Stomach smooth muscle (tissue), 2 donors: ENCODE results near the gene RFX1.
A peak's percentile ranks its signal among the peaks of the same experiment; 100 is the strongest.

Experiments used
- H3K27ac ChIP-seq: one replicate; pipeline ENCODE4 v1.7.0; 2013; ENCODE audit warnings: mild to moderate bottlenecking, low read length, inconsistent platforms
- H3K27me3 ChIP-seq, 2 donors: one replicate each; pipeline ENCODE4 v1.7.0; 2013; ENCODE audit warnings: low read length in 2 of 2; ENCODE audit not compliant: insufficient read depth in 2 of 2, control insufficient read depth in 1 of 2
- H3K36me3 ChIP-seq, 2 donors: one replicate each; pipeline ENCODE4 v1.7.0; 2013; ENCODE audit warnings: low read length in 2 of 2; ENCODE audit not compliant: control insufficient read depth in 2 of 2, insufficient read depth in 2 of 2
- H3K4me1 ChIP-seq: one replicate; pipeline ENCODE4 v1.7.0; 2013; ENCODE audit warnings: low read length; ENCODE audit not compliant: control insufficient read depth, insufficient read depth
- H3K4me3 ChIP-seq, 2 donors: one replicate each; pipeline ENCODE4 v1.7.0; 2013; ENCODE audit warnings: low read length in 2 of 2
- H3K9ac ChIP-seq, 2 donors: one replicate each; pipeline ENCODE4 v1.7.0; 2013; ENCODE audit warnings: low read length in 2 of 2, mild to moderate bottlenecking in 1 of 2
- H3K9me3 ChIP-seq, 2 donors: one replicate each; pipeline ENCODE4 v1.7.0; 2013; ENCODE audit warnings: low read length in 2 of 2; ENCODE audit not compliant: control insufficient read depth in 2 of 2
- donor health status: healthy.
- donor health status: Pancreatic carcinoma.

Gene RFX1

DNA sequence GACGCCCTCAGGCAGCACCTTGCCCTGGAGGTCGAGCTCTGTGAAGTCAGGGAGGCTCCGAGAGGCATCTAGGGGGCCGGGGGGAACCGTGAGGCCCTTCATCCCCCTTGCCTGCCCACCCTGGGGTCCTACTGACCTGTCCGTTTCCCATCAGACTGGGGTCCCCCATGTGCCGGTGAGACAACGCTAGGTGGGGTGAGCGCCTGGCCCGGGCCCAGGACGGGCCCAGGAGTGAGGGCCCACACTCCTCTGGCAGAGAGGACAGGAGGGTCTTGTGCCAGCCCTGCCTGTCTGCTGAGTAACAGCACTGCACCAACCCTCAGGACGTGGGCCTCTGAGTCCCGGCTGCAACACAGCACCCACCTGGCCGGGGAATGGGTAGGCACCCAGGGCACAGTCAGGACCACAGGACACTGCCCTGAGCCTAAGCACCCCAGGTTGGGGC, 39.4 kb downstream of the RFX1 start:
- Histone ChIP-seq H3K9me3 (no peaks in the 10 kb centered on the region), H3K27me3 (no peaks in the 10 kb centered on the region), H3K27ac (no peak overlapping the region), H3K4me3 (no peak overlapping the region), H3K9ac (no peak overlapping the region), H3K36me3 (peaks cover 16 to 17% of the 10 kb centered on the region in 2 donors), H3K4me1 (peaks cover 2% of the 10 kb centered on the region)

DNA sequence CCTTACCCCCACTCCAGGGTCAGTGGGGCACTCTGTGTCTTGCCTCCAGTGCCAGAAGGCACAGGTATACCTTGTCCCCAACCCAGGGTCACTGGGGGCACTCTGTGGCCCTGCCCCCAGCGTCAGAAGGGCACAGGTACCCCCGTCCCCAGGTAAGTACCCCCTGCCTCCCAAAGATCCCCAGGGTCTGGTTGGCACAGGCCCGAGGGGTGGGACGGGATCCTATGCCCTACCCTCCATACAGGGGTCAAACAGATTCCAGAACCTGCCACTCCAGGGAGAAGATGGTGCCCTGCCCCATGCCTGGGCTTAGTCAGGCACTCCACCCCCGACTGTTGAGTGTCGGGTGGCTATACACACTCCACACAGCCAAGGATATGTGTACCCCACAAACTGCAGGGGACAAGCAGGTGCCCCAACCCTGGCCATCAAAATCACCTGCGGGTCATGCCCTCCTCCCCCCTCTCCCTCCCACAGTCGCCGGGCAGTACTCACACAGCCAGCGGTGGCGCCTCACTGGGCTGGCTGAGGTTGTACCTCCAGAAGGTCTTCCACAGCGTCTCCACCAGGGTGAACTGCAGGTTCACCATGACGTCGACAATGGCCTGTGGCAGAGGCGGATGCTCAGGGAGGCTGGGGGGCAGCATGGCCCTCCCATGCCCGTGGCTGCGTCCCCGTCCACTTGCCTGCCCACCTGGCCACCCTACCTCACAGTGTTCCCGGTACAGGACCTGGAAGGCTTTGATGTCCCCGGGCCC, 40.0 kb downstream of the RFX1 start:
- H3K9ac ChIP-seq, result no peak overlapping the region
- no peaks in the 10 kb centered on the region for H3K27me3 ChIP-seq
- peaks cover 2% of the 10 kb centered on the region for H3K4me1 ChIP-seq
- no peaks in the 10 kb centered on the region for H3K9me3 ChIP-seq
- peaks cover 16 to 17% of the 10 kb centered on the region in 2 donors for H3K36me3 ChIP-seq
- no peak overlapping the region for H3K27ac ChIP-seq
- H3K4me3 ChIP-seq, result no peak overlapping the region

DNA sequence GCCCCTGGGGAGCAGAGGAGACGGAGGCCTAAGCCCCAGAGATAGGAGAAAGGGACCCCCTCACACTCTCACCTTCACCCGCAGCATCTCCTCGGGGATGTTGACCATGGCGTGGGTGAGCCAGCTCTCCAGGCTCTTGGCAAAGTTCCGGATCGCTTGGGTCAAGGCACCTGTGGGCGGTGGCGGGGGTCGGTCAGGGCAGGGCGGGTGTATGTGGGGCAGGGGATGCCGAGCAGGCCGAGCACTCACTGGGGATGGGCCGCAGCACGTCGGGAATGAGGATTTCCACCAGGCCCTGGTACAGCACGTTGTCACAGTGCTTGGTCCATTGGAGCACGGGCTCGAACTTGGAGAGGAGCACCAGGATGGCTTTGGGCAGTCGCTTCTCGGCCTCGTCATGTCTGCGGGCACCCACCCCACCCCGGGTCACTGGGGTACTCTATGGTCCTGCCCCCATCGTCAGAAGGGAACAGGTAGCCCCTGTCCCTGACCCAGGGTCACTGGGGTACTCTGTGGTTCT, 40.7 kb downstream of the RFX1 start:
- no peak overlapping the region for H3K9ac ChIP-seq
- no peaks in the 10 kb centered on the region for H3K27me3 ChIP-seq
- peaks cover 16 to 20% of the 10 kb centered on the region in 2 donors for H3K36me3 ChIP-seq
- H3K9me3 ChIP-seq, result no peaks in the 10 kb centered on the region
- H3K27ac ChIP-seq, result no peak overlapping the region
- no peak overlapping the region for H3K4me3 ChIP-seq
- peaks cover 2% of the 10 kb centered on the region for H3K4me1 ChIP-seq

DNA sequence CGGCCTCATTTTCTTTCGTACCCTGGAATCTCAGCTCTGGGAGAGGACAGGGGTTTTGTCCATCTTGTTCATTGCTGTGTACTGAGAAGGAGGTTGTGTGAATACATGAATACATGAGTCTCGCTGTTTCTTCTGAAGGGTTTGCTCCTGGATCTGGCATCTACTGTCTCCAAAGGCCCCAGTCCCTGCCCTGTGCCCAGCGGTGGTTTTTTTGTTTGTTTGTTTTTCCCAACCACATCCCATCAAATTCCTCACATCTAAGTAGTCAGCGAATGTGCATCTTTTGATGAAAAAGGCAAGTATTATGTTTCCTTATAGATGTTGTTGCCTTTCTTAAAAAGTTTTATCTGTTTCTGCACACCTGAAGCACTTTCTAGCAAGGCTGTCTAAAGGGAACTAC, 41.3 kb downstream of the RFX1 start:
- Histone ChIP-seq H3K36me3 (peaks cover 16 to 23% of the 10 kb centered on the region in 2 donors), H3K9me3 (no peaks in the 10 kb centered on the region), H3K4me1 (peaks cover 2% of the 10 kb centered on the region), H3K27me3 (no peaks in the 10 kb centered on the region), H3K9ac (no peak overlapping the region), H3K27ac (no peak overlapping the region), H3K4me3 (no peak overlapping the region)

DNA sequence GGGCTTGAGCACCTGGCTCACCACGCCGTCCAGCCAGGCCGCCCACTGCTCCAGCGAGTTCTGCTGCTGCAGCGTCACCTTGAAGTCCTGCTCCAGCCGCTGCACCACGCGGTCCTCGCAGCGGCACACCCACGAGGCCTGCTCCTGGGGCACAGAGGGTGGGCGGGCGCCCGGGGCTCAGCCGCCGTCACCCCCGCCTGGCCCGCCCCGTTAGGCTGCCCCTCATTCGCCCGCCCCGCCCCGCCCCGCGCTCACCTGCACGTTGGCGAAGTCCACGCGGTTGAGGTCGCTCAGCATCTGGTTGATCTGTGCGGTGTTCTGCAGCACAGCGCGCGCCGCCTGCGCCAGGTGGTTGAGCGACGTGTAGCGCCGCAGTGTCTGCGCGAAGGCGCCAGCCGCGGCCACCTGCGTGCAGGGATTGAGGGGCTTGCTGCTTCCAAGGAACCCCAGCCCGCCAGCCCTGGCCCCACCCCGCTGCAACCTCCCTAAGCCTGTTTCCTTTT, 42.5 kb downstream of the RFX1 start:
- H3K9me3 ChIP-seq, result no peaks in the 10 kb centered on the region
- H3K27ac ChIP-seq, result no peak overlapping the region
- H3K27me3 ChIP-seq, result no peaks in the 10 kb centered on the region
- no peak overlapping the region for H3K4me3 ChIP-seq
- H3K36me3 ChIP-seq, result peaks cover 16% of the 10 kb centered on the region in 2 donors
- H3K9ac ChIP-seq, result no peak overlapping the region
- peaks cover 2% of the 10 kb centered on the region for H3K4me1 ChIP-seq

DNA sequence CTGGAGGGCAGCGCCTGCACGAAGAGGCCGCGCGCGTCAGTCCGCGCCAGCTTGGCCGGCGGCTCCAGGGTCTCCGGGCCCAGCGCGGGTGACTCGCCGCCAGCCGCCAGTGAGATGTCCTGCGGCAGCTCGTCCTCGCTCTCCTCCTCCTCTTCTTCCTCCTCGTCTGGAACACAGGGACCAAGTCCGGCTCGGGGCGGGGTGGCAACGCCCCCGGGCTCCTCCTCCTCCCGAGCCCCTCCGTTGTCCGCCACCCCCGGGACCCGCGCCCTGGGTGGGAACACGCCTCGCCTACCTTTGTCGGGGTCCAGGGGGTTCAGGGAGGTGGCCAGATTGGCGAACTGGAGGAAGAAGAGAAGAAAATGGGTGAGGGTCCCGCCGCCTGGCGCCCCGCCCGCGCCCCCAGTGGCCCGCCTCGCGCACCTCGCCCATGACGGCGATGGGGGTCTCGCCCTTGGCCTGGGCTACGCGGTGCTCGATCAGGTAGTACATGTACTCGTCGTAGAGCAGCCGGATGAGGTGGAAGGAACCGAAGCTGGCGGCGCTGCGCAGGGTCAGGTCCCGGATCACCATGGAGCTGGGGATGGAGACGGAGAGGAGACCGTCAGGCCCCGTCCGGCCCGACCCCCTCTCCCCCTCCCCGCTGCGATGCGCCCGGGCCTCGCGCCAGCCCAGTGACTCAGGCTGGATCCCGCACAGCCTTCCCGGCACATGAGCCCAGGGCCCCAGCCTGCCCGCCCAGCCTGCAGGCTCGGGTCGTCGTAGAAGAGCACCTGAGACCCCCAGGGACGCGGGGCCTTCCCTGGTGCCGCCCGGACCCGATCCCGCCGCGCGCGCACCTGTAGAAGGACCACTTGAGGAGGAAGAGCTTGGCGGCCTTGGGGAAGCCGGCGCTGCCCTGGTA, 43.2 kb downstream of the RFX1 start:
- no peaks in the 10 kb centered on the region for H3K9me3 ChIP-seq
- peaks cover 2% of the 10 kb centered on the region for H3K4me1 ChIP-seq
- no peak overlapping the region for H3K27ac ChIP-seq
- no peaks in the 10 kb centered on the region for H3K27me3 ChIP-seq
- no peak overlapping the region for H3K9ac ChIP-seq
- H3K36me3 ChIP-seq, result peaks cover 14 to 21% of the 10 kb centered on the region in 2 donors
- peak overlapping the region; percentile 12 to 54 for H3K4me3 ChIP-seq

DNA sequence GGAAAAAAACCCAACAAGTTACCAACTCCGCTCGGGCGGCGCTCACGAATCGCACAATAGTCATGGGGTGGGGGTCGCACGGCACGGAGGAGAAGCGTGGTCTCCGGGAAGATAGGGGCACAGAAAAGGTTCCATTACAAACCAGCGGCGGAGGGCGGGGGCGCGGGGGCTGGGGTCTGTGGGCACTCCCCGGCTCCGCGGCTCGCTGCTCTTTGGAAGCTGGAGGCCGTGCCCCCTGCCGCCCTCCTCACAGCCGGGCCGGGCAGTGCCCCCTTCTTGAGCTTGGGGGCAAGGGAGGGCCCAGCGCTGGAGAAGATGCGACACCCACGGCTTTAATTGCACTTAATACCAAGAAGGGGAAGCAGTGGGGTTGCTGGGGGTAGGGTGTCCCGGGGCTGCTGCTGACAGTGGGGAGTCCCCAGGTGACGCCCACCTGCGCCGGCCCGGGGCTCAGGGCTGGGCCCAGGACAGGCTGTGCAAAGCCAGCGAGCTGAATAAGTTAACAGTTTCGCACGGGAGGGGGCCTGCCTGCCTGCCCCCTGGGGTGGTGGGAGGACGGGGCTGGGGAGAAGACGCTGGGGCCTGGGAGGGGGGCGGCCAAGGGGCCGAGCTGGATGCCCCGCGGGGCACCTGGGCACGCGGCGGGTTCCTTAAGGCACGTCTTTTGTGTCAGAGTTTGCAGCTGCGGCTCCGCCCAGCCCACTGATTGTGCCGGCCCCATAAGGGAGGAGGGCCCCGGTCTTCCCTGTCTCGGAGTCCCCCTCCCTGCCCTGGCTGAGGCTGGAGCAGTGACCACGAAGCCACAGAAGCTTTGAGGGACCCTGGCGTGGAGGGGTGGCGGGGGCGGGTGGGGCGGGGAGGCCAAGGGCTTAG, 44.1 kb downstream of the RFX1 start:
- Histone ChIP-seq H3K9ac (no peak overlapping the region), H3K27me3 (no peaks in the 10 kb centered on the region), H3K9me3 (no peaks in the 10 kb centered on the region), H3K27ac (no peak overlapping the region), H3K4me3 (no peak overlapping the region), H3K4me1 (peaks cover 2% of the 10 kb centered on the region), H3K36me3 (peaks cover 12 to 19% of the 10 kb centered on the region in 2 donors)

DNA sequence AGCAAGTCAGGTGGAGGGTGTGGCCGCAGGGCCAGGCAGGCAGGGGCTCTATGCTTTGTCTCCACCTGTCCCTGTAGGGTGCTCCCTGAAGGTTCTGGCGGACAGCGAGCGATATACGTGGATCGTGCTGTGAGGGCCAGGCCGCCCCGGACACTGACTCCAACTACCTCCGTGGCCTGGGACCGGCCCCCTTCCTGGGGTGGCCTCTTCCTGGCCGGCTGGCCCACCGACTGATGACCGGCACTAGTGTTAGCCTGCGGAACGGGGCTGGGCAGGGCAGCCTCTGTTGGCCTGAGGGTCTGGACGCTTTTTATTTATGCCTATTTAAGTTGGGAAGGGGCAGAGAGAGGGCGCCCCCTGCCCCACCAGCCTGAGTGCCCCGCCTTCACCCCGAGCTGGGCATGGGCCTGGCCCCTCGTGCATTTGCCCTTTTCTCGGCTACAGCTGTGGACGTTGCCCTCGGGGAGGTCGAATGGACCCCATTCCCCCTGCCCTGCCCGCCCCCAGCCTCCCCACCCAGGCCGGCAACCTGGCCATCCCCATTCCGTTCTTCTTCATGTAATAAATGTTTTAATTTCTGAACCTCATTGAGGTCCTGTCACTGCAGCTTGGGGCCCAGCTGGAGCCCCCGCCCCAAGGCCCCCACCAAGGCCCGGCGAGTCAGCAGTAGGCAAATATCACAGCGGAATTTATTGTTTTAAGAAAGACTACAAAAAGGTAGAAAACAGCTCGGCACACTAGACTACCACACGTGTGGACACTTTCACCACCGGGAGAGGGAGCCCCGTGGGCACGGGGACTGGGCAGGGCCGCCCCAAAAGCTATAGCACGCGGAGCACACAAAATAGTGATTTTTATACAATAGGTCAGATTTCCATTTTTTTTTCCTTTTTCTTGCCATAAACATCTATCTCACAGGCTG, 45.0 kb downstream of the RFX1 start:
- Histone ChIP-seq H3K36me3 (peaks cover 17 to 27% of the 10 kb centered on the region in 2 donors), H3K4me3 (no peak overlapping the region), H3K27me3 (no peaks in the 10 kb centered on the region), H3K9ac (no peak overlapping the region), H3K4me1 (peaks cover 2% of the 10 kb centered on the region), H3K27ac (no peak overlapping the region), H3K9me3 (no peaks in the 10 kb centered on the region)

DNA sequence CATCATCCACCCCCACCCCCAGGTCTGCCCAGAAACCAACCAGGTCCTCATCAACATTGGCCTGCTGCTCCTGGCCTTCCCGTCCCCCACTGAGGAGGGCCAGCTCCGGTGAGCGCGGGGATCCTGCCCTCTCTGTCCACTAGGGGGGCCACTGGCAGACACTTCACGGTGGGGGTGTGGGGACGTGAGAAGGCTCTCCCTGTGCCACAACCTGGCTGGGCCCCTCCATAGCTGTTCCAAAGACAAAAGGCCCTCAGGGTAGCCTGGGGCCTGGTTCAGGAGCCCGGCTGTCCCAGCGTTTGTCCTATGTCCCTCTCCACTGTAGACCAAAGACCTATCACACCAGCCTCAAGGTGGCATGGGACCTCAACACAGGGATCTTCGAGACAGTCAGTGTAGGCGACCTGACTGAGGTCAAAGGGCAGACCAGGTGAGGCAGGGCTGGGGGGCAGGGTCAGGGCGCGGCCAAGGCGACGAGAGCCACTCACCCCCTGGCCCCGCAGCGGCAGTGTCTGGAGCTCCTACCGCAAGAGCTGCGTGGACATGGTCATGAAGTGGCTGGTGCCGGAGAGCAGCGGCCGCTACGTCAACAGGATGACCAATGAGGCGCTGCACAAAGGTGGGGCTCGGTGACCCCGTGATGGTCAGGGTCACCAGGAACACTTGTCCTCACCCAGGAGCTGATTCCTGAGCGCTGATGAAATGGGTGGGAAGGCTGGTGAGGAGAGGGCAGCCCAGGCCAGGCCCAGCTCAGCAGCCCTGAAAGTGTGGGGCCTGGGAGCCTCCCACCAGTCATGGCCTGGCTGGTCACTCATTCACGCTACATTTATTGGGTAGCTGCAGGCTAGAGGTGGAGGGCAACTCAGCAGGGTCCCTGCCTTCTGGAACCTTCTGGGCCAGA, 45.9 kb downstream of the RFX1 start:
- no peak overlapping the region for H3K27ac ChIP-seq
- no peak overlapping the region for H3K9ac ChIP-seq
- peaks cover 27 to 32% of the 10 kb centered on the region in 2 donors for H3K36me3 ChIP-seq
- H3K27me3 ChIP-seq, result no peaks in the 10 kb centered on the region
- peaks cover 2% of the 10 kb centered on the region for H3K4me1 ChIP-seq
- no peak overlapping the region for H3K4me3 ChIP-seq
- H3K9me3 ChIP-seq, result no peaks in the 10 kb centered on the region
